C4-2B (cell line): Measurements from ENCODE around the gene FABP2.
"Not testable (repeated sequence)": the region's sequence is repeated elsewhere in the genome, so short reads cannot be mapped to it uniquely, and the experiment has no call there.

ENCODE experiments used
- H3K27ac ChIP-seq: fragments of 450-650 bp; 2 replicates; pipeline ENCODE4 v1.5.1; 2017
- CTCF ChIP-seq: fragments of 450-650 bp; conservative IDR thresholded peaks from 2 replicates; pipeline ENCODE4 v1.5.1; 2017; ENCODE audit warnings: mild to moderate bottlenecking
- ZFX ChIP-seq: fragments of 450-650 bp; IDR thresholded peaks from 2 replicates; pipeline ENCODE4 v1.6.1; 2017

FABP2 gene

DNA sequence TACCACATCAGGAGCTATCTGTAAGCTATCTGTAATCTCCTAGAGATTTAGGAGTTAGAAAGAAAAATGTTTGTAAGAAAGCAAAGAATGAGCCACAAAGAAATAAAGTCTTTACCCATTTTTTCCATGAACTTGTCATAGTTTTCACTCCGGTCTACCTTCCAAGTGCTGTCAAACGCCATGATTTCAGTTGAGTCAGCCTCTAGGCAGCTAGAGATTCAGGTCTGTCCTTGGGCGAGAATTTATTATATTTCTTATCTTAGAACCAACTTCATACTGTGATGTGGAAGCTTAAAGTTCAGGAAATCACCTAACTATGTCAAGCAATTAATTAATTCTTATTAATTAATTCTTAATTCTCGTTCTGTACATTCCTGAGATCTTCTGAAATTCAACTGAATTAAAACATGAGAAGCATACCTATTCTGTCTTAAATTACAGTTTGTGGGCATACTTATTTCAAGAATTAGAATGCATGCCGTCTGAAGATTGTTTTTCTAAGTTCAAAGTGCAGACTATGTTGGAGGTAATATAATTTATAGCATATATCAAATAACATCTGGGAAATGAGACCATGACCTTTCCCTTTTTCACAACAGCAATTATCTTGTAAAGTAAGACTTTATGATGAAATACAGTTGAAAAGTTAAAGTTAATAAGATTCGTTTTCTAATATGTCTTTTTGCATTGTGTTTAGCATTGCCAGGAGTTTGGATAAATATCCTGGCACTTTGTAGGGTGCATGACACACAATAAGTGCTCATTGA is at the start of gene FABP2:
Gene FABP2 (minus strand): TSS at position 218 of the 767 bp plus-strand sequence. CDS start 36 bp downstream, at position 182.
- TF ChIP-seq ZFX, result no peak
- TF ChIP-seq CTCF, result no peak
- no peak within 1 kb of the TSS for H3K27ac ChIP-seq

DNA sequence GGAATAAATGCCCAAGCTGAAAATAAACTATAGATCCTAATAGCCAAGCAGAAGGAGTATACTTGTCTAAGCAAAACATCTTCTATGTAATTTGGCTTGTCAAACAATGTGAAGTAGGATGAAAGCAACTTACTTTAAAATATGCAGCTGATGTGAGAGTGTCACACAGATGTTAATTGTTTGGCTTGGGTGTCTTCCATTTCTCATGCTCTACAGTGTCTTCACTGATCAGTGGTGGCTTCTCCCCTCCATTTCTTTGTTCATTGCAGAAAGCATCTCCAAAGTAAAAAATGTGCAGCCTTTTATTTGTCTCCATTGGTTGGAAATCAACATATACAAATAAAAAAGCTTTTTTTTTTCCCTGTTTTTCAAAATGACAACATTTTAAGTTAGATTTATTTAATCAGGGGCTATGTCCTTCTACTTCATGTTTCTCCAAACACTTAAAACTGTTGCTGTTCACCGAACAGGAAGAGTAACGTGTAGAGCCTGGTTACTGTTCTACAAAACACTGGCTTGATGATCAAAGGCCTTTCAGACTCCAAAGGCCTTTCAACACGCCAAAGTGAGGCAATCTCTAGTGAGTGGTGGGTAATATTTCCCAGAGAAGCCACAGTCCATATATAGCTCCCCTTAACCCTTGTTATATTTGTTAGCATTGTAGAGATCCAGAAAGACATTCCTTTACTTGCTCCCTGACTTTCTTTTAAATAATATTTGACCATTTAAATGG is 49.2 kb upstream of the FABP2 start:
- not testable (repeated sequence) for H3K27ac ChIP-seq

GRCh38 chr4:119370392-119370791 is 48.5 kb upstream of the FABP2 start:
- H3K27ac ChIP-seq, result not testable (repeated sequence)

DNA sequence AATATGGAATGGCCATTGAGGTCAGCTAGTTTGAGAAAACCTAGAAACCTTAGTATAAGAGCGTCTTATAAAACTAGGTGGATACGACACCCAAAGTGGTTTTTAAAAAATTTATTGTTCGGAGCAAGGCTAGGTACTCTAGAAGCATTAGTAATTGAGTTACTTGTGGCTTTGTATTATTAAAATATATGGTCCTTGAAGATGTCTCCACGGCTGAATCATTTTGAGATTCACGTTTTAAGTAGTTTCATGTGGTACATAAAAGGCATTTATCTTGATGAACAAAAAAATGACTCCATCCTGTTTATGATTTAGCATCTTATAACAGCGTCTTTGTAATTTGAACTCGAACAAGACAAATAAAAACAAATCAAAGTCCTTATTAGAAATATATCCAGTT is 44.9 kb upstream of the FABP2 start:
- not testable (repeated sequence) for H3K27ac ChIP-seq

DNA sequence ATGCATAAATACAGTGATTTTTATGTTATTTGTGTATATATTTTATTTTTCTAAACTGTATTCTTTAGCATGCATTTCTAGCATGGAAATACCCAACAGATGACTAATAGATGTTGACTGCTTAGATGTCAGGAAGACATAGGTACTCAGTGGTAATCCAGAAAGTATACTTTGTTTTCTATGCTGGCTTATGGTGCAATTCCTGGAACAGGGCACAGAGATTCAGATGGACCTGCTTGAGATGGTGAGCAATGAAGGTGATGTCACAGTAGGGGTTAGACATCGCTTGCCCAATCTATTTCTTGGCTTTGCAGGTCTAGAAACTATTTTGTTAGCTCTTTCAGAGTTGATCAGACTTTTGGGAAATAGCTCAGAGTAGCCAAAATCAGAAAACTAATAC is 42.3 kb upstream of the FABP2 start:
- H3K27ac ChIP-seq, result not testable (repeated sequence)

GRCh38 chr4:119363372-119363771 is 41.4 kb upstream of the FABP2 start:
- not testable (repeated sequence) for H3K27ac ChIP-seq

- not testable (repeated sequence) for H3K27ac ChIP-seq
These were observed 40.5 kb upstream of the FABP2 start for GRCh38 chr4:119362413-119362812.

GRCh38 chr4:119359873-119360272 is 37.9 kb upstream of the FABP2 start:
- H3K27ac ChIP-seq, result not testable (repeated sequence)

- not testable (repeated sequence) for H3K27ac ChIP-seq
These were observed 34.9 kb upstream of the FABP2 start for GRCh38 chr4:119356796-119357195.

- not testable (repeated sequence) for H3K27ac ChIP-seq
These were observed 34.1 kb upstream of the FABP2 start for GRCh38 chr4:119356041-119356440.

DNA sequence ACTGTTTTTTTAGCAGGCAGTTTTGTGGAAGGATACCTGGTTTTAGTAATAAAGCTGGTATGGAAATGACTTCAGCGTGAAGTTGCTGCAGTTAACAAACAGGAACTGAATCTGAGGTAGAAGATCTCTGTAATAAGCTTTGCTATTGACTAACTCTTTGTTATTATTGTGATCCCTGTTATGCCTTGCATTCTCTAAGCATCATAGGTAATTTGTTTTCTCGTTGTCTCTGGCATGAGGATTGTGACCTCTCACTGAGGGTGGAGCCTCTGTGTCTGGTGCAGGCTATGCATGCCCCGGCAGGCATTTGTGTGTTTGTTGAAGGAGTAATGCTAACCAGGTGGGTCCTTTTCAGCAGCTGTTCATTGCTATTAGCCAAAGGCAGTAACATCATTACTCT is 31.4 kb upstream of the FABP2 start:
- H3K27ac ChIP-seq, result not testable (repeated sequence)

- H3K27ac ChIP-seq, result not testable (repeated sequence)
These were observed 26.2 kb upstream of the FABP2 start for GRCh38 chr4:119348169-119348568.

- not testable (repeated sequence) for H3K27ac ChIP-seq
These were observed 21.4 kb upstream of the FABP2 start for GRCh38 chr4:119343293-119343692.

DNA sequence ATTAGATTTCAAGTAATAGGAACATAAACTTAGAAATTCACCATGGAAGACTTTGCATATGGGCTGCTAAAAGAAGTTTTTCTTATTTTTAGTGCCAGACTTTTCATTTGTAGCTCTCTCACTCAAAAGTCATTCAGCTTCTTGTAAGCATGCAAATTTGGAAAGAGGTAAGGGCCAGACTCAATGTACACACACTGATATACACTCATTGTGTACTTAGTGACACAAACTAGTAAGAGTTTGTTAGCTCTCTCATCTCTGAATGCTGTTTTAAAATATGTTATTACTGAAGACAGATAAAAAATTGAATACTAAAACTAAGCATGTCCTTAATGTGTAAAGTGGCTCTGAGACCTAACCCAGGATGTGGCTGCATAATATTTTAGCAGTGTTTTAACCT is 18.0 kb upstream of the FABP2 start:
- H3K27ac ChIP-seq, result not testable (repeated sequence)

DNA sequence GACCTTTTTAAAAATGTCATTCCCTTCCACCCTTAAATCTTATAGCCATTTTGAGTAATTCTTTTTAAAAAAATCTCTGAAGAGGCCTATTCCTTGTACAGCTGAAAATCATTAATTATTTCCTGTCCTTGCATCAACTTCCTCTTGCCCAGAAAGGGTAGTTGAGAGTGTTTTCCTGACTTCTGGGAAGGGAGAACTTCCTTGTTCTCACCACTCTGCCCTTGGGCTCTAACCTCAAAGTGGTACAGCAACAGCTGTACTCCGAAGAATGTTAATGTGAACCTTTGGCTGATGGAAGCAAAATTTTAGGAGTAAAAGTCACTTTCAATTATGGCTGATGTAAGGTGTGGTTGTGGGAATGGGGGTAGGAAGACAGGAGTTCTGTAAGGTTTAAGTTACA is 15.1 kb upstream of the FABP2 start:
- TF ChIP-seq CTCF, result no peak
- no peak for TF ChIP-seq ZFX
- H3K27ac ChIP-seq, result no peak overlapping the region

DNA sequence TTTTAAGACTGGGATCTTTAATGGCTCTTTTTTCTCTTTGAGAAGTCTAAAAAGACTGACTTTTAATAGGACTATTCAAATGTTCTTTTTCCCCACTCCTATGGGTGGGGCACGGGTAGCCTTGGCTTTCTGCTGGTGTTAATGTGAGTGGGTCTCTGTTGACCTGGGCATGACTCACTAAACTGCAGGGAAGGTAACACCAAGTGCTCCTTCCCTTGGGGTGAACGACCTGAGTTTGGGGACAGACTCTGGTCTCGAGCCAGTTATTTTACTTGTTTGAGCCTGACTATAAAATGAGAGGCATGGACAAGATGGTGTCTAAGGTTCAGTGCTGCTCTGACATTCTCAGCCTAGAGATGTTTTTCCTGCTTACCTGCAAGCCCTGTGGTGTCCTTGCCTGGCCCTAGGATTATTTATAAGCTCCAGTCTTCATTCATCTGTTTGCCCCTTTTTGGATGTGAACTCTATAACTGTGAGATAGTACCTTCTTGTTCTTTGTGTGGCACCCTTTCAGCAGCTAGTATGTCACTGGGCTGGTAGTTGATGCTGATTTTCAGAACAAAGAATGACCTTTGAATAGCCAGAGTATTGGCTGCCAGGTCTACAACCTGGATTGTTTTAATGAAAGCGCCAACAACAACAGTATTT is 14.5 kb upstream of the FABP2 start:
- not testable (repeated sequence) for H3K27ac ChIP-seq
